ENCODE data around the gene CD27. TPM values are rescaled to one million over a fixed set of nuclear protein-coding genes. Genes with fewer than 3 reads are reported as not detected.
"Not testable (repeated sequence)": the region's sequence is repeated elsewhere in the genome, so short reads cannot be mapped to it uniquely, and the experiment has no call there.

Gene CD27
- total RNA-seq, 1 experiment from 2014 or later: 0.23 TPM

- intact Hi-C loops (cut with micrococcal nuclease; ENCODE audit: unreplicated experiment) (no loop called here), in situ Hi-C loops (cut with HindIII; ENCODE audit: low pct_unique_long_range_greater_than_20kb, low sequenced_read_pairs) (no loop called here)
- POLR2A ChIA-PET: no interaction called here
- Histone ChIP-seq H3K9me3 (ENCODE audit: control insufficient read depth, insufficient read depth, low read depth, low read length) (no peaks in the 10 kb centered on the region), H3K36me3 (ENCODE audit: control insufficient read depth, insufficient read depth, low read length) (no peaks in the 10 kb centered on the region; the same call in 1 of the 2 replicates), H3K27me3 (ENCODE audit: control insufficient read depth, insufficient read depth, low read length) (no peaks in the 10 kb centered on the region), H3K4me1 (ENCODE audit: control insufficient read depth, insufficient read depth, low read length) (peaks cover 14% of the 10 kb centered on the region), H3K27ac (ENCODE audit: low read length) (no peak overlapping the region), H3K4me3 (ENCODE audit: low read depth in 2 of 2, low read length in 2 of 2) (no peak overlapping the region)
- DNase-seq (ENCODE audit: low read depth, low spot score) (no peak), ATAC-seq (no peak)
- TF ChIP-seq POLR2AphosphoS5 (IDR thresholded peaks at IDR 0.05; ENCODE audit: low read depth, low read length) (no peak), REST (IDR thresholded peaks at IDR 0.05; ENCODE audit: insufficient read depth in 1 of 2, low read depth in 2 of 2, low read length in 1 of 2) (no peak), CTCF (IDR thresholded peaks at IDR 0.05) (no peak), SIN3A (IDR thresholded peaks at IDR 0.05; ENCODE audit: borderline replicate concordance, insufficient read depth, low read depth, low read length) (no peak), TCF7L2 (IDR thresholded peaks at IDR 0.05; ENCODE audit: low read depth, low read length) (no peak)
- BruUV-seq (replicated peaks): no TSS peak
- CTCF ChIA-PET: no interaction called here
These were observed 27.2 kb downstream of the CD27 start for GRCh38 chr12:6471989-6472360.

GRCh38 chr12:6472491-6472890 is 27.7 kb downstream of the CD27 start:
- TF ChIP-seq CTCF (IDR thresholded peaks at IDR 0.05) (no peak), TCF7L2 (IDR thresholded peaks at IDR 0.05; ENCODE audit: low read depth, low read length) (no peak), SIN3A (IDR thresholded peaks at IDR 0.05; ENCODE audit: borderline replicate concordance, insufficient read depth, low read depth, low read length) (no peak), POLR2AphosphoS5 (IDR thresholded peaks at IDR 0.05; ENCODE audit: low read depth, low read length) (no peak), REST (IDR thresholded peaks at IDR 0.05; ENCODE audit: insufficient read depth in 1 of 2, low read depth in 2 of 2, low read length in 1 of 2) (no peak)
- POLR2A ChIA-PET: interaction anchor here (0.6 kb wide), 1 partner anchor 14 kb away, joined by 3 read pairs; no protein-coding TSS in a partner anchor
- intact Hi-C loops (cut with micrococcal nuclease; ENCODE audit: unreplicated experiment): no loop called here
- CTCF ChIA-PET: no interaction called here
- H3K4me3 ChIP-seq (ENCODE audit: low read depth in 2 of 2, low read length in 2 of 2): no peak overlapping the region
- H3K4me1 ChIP-seq (ENCODE audit: control insufficient read depth, insufficient read depth, low read length): peaks cover 14% of the 10 kb centered on the region
- no peaks in the 10 kb centered on the region for H3K9me3 ChIP-seq (ENCODE audit: control insufficient read depth, insufficient read depth, low read depth, low read length)
- ATAC-seq (no peak), DNase-seq (ENCODE audit: low read depth, low spot score) (no peak)
- no peak overlapping the region for H3K27ac ChIP-seq (ENCODE audit: low read length)
- in situ Hi-C loops (cut with HindIII; ENCODE audit: low pct_unique_long_range_greater_than_20kb, low sequenced_read_pairs): no loop called here
- H3K36me3 ChIP-seq (ENCODE audit: control insufficient read depth, insufficient read depth, low read length): no peaks in the 10 kb centered on the region; the same call in 1 of the 2 replicates
- no peaks in the 10 kb centered on the region for H3K27me3 ChIP-seq (ENCODE audit: control insufficient read depth, insufficient read depth, low read length)
- no TSS peak for BruUV-seq (replicated peaks)

- H3K36me3 ChIP-seq (ENCODE audit: control insufficient read depth, insufficient read depth, low read length); ATAC-seq; H3K27ac ChIP-seq (ENCODE audit: low read length); H3K27me3 ChIP-seq (ENCODE audit: control insufficient read depth, insufficient read depth, low read length); H3K9me3 ChIP-seq (ENCODE audit: control insufficient read depth, insufficient read depth, low read depth, low read length); in situ Hi-C loops (cut with HindIII; ENCODE audit: low pct_unique_long_range_greater_than_20kb, low sequenced_read_pairs); POLR2A ChIA-PET; intact Hi-C loops (cut with micrococcal nuclease; ENCODE audit: unreplicated experiment); H3K4me3 ChIP-seq (ENCODE audit: low read depth in 2 of 2, low read length in 2 of 2); CTCF ChIA-PET; H3K4me1 ChIP-seq (ENCODE audit: control insufficient read depth, insufficient read depth, low read length); BruUV-seq (replicated peaks); DNase-seq (ENCODE audit: low read depth, low spot score): not testable (repeated sequence)
These were observed 30.6 kb downstream of the CD27 start for GRCh38 chr12:6475233-6475975.
